GM12874 (cell line): ENCODE data around the gene SOAT1.

Source experiments
- CTCF ChIP-seq: IDR thresholded peaks from 2 replicates; pipeline ENCODE4 v1.5.1; 2011; ENCODE audit warnings: low read depth, mild to moderate bottlenecking, control low read depth, low read length, moderate library complexity; ENCODE audit not compliant: insufficient read depth

The SOAT1 gene

GRCh38 chr1:179293340-179294327 lies at the start of gene SOAT1:
TSS of gene SOAT1 (plus strand) at chr1:179293797. CDS start at chr1:179302685, 8,888 bp downstream.
- TF ChIP-seq CTCF: 0 out of 2 replicates have a peak, but pooled peaks have one; percentile 9

- no peak for TF ChIP-seq CTCF
Observed at GRCh38 chr1:179247923-179248322, 45.7 kb upstream of the SOAT1 start.

- TF ChIP-seq CTCF: no peak
Observed at GRCh38 chr1:179251675-179252074, 41.9 kb upstream of the SOAT1 start.

- no peak for TF ChIP-seq CTCF
Observed at GRCh38 chr1:179252606-179253005, 41.0 kb upstream of the SOAT1 start.

- TF ChIP-seq CTCF: no peak
Observed at GRCh38 chr1:179253286-179253972, 40.2 kb upstream of the SOAT1 start.

GRCh38 chr1:179262183-179262582 lies 31.4 kb upstream of the SOAT1 start:
- no peak for TF ChIP-seq CTCF

GRCh38 chr1:179263121-179263520 lies 30.5 kb upstream of the SOAT1 start:
- no peak for TF ChIP-seq CTCF
